SK-N-MC (cell line): ENCODE data around the gene STK16.

Experiments used
- DNase-seq: peaks from one replicate; pipeline ENCODE4 v3.0.0-alpha.2; 2011; ENCODE audit warnings: low read depth, low spot score
- H3K27ac ChIP-seq: fragments of 200-600 bp; sonication (generic); 2 replicates; pipeline ENCODE4 v1.5.1; 2016; ENCODE audit warnings: mixed run types
- H3K36me3 ChIP-seq: fragments of 200-600 bp; sonication (generic); 2 replicates; pipeline ENCODE4 v1.6.1; 2017; ENCODE audit warnings: antibody characterized with exemption, low read length, mixed read lengths; ENCODE audit not compliant: insufficient read depth
- H3K4me3 ChIP-seq: fragments of 200-600 bp; sonication (generic); 2 replicates; pipeline ENCODE4 v1.5.1; 2016
- H3K9ac ChIP-seq: fragments of 200-600 bp; sonication (generic); 2 replicates; pipeline ENCODE4 v1.8.0; 2017; ENCODE audit warnings: mixed run types, mixed read lengths; ENCODE audit not compliant: insufficient read length
- H3K9me3 ChIP-seq: fragments of 200-600 bp; sonication (generic); 2 replicates; pipeline ENCODE4 v1.6.1; 2017; ENCODE audit warnings: low read depth, mild to moderate bottlenecking, antibody characterized with exemption, low read length, moderate library complexity, mixed read lengths
- EZH2 ChIP-seq: fragments of 200-600 bp; sonication (generic); IDR thresholded peaks from one replicate; pipeline ENCODE4 v1.6.1; 2017; ENCODE audit warnings: antibody characterized with exemption
- FOXP2 ChIP-seq: optimal IDR thresholded peaks from 2 replicates; pipeline ENCODE3; 2011; ENCODE audit warnings: mild to moderate bottlenecking, moderate library complexity; ENCODE audit not compliant: insufficient read depth; ENCODE audit errors: extremely low read length, control extremely low read depth
- POLR2AphosphoS5 ChIP-seq: IDR thresholded peaks from 2 replicates; pipeline ENCODE4 v1.6.1; 2012; ENCODE audit warnings: mild to moderate bottlenecking, low read depth, low read length, borderline replicate concordance

The STK16 gene

GRCh38 chr2:219296142-219296541, 50.9 kb downstream of the STK16 start:
- H3K9ac ChIP-seq: no peak overlapping the region
- no peak overlapping the region for H3K4me3 ChIP-seq
- H3K27ac ChIP-seq: no peak overlapping the region
- H3K36me3 ChIP-seq: no peaks in the 10 kb centered on the region
- TF ChIP-seq POLR2AphosphoS5 (no peak), FOXP2 (no peak), EZH2 (no peak)
- no peak for DNase-seq
- H3K9me3 ChIP-seq: no peaks in the 10 kb centered on the region

GRCh38 chr2:219296631-219297391, 51.5 kb downstream of the STK16 start:
- Histone ChIP-seq H3K27ac (no peak overlapping the region), H3K9me3 (no peaks in the 10 kb centered on the region), H3K4me3 (no peak overlapping the region), H3K9ac (no peak overlapping the region), H3K36me3 (no peaks in the 10 kb centered on the region)
- DNase-seq: no peak
- TF ChIP-seq POLR2AphosphoS5 (no peak), EZH2 (no peak), FOXP2 (no peak)

GRCh38 chr2:219297766-219298456, 52.6 kb downstream of the STK16 start:
- TF ChIP-seq POLR2AphosphoS5 (no peak), FOXP2 (no peak), EZH2 (no peak)
- no peak overlapping the region for H3K9ac ChIP-seq
- H3K9me3 ChIP-seq: no peaks in the 10 kb centered on the region
- no peaks in the 10 kb centered on the region for H3K36me3 ChIP-seq
- no peak for DNase-seq
- H3K27ac ChIP-seq: no peak overlapping the region
- no peak overlapping the region for H3K4me3 ChIP-seq

- peak; percentile 14 for DNase-seq
- TF ChIP-seq FOXP2: no peak
- no peak for TF ChIP-seq POLR2AphosphoS5
- TF ChIP-seq EZH2: no peak
- Histone ChIP-seq H3K36me3 (no peaks in the 10 kb centered on the region), H3K9me3 (no peaks in the 10 kb centered on the region), H3K27ac (no peak overlapping the region), H3K4me3 (no peak overlapping the region), H3K9ac (no peak overlapping the region)
Observed at GRCh38 chr2:219298759-219299371, 53.6 kb downstream of the STK16 start.

- no peak for DNase-seq
- TF ChIP-seq POLR2AphosphoS5 (no peak), EZH2 (no peak), FOXP2 (no peak)
- no peak overlapping the region for H3K9ac ChIP-seq
- no peak overlapping the region for H3K27ac ChIP-seq
- no peaks in the 10 kb centered on the region for H3K9me3 ChIP-seq
- H3K4me3 ChIP-seq: no peak overlapping the region
- H3K36me3 ChIP-seq: no peaks in the 10 kb centered on the region
Observed at GRCh38 chr2:219299372-219299760, 54.1 kb downstream of the STK16 start.
